ENCODE measurements around the gene ANO3.

The ANO3 gene

DNA sequence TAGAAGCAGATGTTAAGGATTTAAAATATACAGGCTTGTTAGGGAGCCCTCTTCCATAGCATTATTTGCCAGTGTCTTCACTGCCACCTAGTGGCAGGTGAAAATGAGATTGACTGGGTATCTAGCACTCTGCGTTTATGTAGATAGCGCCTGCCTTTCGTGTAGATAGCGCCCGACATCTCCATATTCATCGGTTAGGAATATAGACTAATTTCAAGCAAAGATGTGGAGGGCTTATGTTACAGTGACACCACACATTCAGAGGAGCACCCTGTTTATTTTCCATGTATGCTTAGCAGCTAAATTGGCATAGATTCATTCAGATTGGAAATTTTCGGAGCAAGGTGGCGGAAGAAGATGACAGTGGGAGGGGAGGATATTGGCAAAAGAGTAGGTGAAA is 318.0 kb downstream of the ANO3 start:
- no peak for DNase-seq

DNA sequence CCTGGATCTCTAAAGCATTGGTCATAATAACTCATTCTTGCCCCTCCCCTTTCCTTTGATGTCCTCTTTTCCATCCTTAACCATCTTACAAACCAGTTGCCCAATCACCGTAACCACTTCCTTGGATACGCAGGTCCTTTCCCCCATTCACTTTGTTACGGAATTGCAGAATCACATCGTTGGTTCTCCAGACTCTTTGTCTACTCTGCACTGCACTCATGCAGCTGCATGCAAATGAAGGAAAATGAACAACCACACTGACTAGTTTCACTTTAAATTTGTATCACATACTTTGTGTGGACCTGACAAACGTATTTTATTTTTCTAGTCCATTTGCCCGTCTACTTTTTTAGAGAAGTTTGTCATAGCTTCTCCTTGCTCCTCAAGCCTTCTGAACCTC is 320.0 kb downstream of the ANO3 start:
- DNase-seq = no peak

DNA sequence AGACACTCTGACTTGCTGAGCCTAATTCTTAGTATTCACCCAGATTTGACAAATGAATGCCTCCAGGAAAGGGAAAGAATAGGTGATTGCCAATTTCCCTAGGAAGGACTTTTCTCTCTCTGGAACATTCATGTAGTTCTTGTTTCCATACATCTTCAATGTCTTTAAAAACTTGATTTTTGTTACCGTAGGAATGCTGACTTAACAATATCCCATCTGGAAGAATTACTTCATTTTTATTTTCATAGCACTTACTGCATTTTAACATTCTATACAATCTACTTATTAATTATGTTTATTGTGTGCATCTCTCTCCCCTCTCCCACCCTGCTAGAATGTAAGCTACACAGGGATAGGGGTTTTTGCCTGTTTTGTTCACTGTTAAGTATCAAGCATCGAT is 323.4 kb downstream of the ANO3 start:
- DNase-seq = no peak

DNA sequence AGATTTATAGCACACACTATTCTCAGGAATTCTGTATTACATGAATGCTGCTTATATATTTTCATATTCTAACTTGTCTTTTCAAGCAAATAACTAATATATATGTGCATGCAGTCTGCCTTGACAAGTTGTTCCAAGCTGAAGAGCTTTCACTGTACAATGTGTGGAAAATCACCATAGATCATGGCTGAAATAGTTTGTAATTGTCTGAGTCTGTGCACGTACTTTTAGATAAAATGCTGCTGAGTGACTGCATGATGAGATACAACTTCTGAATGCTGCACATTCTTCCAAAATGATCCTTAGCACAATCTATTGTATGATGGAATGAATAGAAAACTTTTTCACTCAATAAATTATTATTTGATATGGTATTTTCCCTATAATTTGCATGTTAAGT is 331.0 kb downstream of the ANO3 start:
- no peak for DNase-seq

DNA sequence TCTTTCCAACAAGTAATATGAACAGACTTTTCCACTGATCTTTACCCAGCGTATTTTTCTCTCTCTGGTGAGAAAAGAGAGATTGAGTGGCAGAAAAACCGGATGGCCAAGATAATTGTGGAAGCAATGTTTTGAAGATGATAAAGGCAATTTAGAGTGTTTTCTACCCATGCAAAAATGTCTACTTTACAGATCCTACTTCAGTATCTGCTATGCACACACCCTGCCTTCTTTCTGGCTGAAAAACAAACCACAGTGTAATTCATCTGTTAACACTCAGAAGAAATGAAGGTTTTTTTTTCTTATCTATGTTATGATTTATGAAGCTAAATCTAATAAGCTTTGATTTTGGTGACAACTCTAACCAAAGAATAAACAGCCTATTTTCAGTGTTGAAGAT is 333.1 kb downstream of the ANO3 start:
- DNase-seq = no peak

DNA sequence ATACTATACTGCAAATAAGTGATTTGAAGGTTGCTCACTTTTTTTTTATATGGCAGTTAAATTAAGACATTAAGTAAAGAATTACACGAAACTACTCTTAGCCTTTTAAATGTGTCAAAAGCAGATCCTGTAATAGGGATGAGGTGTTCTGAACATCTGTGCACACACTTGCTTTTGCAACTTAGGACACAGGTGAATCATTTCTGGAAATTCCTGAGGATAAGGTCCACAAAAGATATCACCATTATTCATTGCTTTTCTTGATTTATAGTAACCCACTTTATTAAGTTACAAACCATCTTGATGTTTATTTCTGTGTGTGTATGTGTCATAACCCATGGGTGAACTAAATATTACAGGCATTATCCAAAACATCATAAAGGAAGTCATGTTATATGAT is 334.0 kb downstream of the ANO3 start:
- DNase-seq = no peak

DNA sequence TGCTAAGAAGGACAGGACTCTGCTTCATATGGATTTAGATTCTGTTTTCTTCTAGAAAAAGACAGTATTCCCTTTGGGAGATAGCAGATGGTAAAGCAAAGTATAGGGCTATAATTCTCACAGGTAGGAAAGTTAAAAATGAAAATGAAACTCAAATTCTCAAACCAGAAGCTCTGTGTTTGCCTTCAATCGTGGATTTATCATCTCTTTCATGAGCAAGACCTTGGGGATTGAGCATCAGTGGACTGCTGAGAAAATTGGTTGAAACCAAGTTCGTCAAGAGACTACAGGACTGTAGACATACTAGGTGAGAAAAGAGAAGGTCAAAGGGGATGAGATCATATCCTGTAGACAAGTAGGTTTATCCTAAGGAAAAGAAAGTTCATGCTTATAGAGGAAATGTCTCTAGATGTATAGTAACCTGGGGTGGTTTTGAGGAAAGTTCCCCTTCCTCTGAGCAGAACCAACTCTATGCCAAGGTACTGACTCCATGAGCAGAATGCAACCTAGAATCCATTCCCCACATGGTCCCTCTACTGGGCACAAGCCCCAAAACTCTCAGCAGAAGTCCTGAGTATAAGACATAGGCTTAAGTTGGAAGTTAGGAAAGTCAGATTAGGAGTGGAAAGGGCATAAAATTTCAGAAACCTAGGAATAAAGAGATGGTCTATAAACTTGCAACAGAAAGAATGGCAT is 343.5 kb downstream of the ANO3 start:
- DNase-seq = no peak

DNA sequence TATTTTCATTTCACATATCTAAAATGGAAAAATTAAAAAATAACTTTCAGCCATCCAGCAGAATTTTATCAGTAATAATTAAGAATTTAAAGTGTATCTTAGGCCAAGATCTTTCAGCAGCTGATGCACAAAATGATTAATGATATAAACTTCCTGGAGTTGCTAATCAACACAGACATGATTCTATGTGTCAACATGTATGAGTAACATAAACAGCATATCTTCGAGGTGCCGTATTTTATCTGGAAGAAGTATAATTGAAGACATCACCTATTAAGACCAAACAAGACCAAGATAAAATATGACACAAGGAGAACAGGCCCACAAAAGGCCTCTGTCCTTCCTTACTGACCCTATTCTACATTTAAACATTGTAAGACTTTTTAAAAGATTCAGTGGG is 344.7 kb downstream of the ANO3 start:
- no peak for DNase-seq

DNA sequence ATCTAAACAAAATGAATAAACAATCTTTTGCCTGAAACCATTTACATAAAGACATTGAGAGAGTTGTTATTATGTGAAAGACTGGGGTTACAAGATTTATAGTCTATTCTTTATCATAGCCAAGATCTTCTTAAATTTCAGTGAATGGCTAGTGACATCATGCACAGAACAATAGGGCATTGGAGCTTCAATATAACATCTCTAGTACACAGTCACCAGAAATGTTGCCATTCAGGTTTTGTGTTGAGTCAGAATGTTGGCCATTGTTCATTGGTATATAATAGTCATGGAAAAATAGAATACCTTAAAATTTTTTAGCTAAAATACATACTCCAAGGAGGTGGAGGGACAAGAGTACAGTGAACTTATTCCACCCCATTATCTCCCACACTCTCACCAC is 345.6 kb downstream of the ANO3 start:
- no peak for DNase-seq

DNA sequence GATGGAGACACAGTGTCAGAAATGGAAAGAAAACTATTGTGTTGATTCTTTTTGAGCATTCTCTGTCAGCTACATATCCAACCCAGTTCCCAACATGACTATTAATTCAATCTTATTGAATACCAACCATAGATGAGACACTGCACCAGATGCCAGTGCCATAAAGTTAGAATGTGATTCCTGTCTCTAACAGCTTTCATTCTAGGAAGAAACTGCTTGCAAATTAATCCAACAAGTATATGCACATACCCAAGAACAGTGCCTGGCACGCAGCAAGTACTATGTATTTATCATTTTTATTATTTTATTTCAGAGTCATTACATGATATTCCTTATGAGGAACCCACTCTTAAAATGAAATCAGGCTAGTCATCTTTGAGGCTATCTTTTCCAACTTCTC is 355.4 kb downstream of the ANO3 start:
- DNase-seq = no peak

DNA sequence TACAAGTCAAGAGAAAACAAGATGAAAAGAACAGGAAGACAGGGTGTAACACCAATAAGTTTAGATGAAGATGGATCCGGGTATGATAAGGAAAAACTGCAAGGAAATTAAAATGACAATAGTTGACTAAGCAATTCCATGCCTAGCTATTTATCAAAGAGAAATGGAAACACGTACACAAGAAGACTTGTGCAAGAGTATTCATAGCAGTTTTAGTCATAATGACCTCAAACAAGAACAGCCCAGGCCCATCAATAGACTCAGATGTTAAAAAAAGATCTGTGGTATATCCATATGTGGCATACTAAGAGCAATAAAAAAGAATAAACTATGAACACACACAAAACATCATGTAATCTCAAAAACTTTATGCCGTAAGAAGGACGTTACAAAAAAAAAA is 356.8 kb downstream of the ANO3 start:
- no peak for DNase-seq

DNA sequence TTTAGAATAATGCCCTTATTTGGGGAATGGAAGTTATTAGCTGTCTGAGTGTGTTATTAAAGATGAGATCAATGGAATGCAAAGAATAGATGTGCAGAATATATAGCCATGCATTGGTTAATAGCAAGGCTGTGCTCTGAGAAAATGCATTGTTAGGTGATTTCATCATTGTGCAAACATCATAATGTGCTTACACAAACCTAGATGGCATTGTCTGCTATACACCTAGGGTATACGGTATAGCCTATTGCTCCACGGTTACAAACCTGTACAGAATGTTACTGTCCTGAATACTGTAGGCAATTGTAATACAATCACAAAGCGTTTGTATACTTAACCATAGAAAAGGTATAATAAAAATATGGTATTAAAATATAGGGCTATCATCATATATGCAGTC is 364.4 kb downstream of the ANO3 start:
- no peak for DNase-seq

DNA sequence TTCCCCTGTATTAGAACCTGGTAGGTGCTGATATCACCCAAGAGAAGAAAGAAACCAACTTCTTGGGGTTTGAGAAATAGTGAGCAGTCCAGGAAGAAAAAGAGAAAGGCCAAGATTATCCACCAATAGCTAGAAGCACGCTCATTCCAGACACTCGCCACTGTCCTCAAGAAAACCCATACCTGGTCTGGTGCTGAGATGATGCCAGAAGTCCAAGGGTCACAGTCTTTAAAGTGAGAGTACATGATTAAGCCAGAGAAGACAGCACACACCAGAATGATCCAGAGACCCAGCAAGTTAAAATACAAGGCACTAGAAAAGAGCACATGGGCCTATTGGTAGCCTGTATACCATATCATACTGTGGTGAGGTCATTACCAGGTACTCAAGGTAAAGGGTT is 366.3 kb downstream of the ANO3 start:
- DNase-seq = no peak

DNA sequence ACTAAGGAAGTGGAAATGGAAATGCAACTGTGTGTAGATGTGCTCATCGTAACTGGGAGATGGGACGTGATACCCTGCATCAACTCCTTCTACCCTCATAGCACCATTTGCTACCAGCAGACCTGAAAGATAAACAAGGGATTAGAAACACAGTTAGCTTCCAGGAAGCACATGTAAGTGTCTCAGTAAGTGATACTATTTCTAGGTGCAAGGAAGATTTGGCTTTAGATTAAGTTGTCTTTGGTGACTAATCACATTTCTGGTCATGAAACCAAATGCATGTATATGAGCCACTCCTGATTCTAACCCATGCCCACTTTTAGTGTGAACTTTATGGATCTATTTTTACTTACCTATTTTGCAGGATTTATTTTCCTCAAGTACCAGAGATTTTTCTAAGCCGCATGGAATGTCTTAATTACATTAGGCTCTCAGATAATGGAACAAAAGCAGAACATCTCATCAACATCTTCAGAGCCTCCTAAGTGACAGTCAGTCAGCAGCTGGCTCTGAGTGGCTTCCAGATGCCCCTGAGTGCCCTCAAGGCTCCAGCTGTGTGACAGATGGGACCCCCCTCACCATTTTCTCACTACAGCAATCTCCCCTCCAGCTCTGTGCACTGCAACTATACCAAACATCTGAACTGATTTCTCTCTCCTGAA is 368.8 kb downstream of the ANO3 start:
- DNase-seq = no peak

DNA sequence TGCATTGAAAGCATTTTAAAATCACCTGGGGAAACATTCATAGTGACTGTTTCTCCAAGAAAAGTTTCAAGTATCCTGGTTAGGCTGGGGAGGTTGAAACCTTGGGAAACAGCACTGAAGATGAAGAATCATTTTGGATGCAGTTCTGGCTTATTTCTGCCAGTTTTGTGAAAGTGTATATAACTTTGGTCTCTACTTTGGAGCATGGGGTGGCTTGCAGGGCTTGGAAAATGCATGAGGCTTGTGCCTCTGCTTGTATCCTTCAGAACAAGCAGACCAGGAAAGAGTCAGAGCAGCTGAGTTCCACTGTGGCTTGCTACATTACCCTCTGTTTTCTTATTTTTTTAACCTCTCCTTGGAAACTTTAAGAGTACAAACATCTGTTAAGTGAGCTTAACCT is 370.5 kb downstream of the ANO3 start:
- no peak for DNase-seq

DNA sequence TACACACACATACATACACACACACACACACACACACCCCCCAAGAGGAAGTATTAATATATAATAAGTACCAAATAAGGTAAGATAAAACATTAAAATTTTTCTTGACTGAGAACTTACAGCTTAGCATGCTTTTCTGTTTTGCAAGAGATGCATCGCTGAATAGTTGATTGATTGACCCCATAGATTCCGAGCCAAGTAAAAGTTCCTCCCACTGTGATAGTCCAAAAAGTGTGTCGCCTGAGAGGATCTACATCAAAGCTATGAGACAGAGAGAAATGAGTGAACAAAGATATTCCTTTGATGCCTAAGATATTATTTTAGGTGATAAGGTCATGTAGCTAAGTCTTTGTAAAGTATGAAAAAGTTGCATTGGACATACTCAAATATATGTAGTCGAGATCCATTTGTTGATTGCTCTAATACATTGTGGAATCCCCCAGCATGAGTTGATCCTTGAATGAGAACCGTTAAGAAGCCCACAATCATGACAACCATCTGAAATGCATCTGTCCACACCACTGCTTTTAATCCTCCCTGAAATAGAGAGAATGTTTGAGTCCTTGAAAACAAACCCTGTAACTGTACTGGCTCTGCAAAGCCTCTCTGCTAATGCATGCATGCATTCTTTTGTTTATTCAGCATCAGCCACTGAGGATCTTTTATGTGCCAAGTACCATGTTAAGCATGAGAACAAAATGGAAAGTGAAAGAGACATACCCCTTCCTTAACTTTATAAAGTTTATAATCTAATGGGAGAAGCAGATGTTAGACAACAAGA is 371.7 kb downstream of the ANO3 start:
- DNase-seq = no peak

DNA sequence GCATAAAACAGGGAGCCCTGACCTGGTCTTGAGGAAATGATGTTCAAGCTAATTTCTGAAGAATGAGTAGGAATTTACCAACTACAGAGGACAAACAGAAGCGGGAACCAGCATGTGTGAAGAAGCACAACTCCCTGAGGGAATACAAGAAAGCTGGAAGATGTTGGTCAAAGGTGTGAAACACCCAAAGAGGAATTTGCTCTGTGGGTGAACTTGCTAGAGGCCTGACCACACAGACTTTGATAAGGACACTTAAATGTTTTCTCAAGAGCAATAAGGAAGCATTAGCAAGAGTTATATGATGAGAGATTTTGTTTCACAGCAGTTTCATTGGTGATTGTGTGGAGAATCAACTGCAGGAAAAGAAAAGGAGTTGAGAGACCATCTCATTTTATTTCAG is 372.3 kb downstream of the ANO3 start:
- DNase-seq = no peak

DNA sequence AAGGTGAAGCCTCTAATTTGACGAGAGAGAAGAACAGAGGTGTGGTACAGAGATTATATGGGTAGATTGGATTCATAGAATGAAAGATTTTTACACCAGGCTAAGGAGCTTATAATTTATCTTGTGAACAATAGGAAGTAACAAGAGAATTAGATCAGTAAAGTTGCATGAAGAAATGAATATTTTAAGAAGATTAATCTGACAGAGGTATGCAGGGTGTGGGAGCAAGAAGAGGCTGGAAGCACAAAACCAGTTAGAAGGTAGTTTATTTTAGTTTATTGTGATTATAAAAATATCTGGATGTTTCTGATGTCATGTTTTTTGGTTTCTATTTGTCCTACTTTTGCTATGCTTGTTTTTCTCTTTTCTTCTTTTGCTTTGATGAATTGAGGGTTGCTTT is 374.3 kb downstream of the ANO3 start:
- DNase-seq = no peak

DNA sequence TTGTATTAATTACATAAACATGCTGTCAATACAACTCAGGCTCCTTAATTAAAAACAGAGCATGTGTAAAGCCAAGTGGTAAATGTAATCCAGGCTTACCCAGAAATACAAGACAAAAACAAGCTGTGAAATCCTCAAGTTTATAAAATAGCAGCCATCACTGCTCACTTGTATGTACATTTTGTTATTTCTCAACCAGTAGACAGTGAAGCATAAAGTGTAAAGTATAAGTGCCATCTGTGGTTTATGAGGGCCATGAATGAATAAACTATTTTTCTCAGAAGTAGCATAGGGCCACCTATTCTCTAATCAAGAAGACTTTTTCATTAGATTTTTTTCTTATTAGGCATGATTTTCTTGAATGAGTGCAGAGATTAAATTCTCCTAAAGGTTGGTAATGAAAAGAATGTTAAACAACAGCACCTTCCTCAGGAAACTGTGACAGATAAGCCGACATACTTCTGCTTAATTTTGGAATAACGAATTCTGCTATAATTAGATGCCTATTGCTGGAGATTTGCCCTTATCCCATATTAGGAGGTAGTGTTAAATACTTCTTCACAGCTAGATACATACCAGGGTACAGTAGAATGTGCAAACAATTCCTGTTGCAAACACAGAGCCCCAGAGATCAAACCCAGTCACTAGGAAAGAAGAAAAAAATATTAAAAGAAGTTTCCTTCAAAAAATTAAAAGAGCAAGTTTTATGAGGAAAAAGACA is 377.0 kb downstream of the ANO3 start:
- no peak for DNase-seq

DNA sequence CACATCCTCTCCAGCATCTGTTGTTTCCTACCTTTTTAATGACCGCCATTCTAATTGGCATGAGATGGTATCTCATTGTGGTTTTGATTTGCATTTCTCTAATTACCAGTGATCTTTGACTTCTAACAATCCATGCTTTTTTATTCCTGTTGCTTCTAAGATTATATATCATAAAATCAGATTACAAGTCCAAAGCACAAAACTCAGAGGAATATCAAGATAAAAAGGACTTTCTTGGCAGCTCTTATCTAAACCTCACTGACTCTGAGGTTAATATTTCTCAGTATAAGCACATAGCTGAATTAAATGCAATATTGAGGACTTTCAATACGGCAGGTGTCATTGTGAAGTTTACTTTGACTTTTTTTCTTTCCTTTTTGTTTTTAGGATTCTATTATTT is 378.6 kb downstream of the ANO3 start:
- no peak for DNase-seq

DNA sequence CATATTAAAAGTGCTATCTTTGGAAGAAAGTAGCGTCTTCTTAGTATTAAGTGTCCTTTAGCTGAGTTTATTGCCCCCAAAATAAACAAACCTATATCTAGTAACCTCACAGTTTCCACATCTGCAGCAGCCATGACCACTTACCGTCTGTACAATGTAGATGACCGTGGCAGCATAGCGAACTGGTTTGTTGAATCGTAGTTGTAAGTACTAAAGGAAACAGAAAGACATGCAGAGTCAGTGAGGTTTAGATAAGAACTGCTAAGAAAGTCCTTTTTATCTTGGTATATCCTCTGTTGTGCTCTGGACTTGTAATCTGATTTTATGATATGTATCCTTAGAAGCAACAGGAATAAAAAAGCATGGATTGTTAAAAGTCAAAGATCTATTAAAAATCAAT is 380.6 kb downstream of the ANO3 start:
- no peak for DNase-seq

All from stimulated activated CD4-positive, alpha-beta T cell treated with anti-CD3 and anti-CD28 coated beads, Interleukin-4, amount 100 ng/mL, for 1 hour (primary cell).